HCT116 (cell line): ENCODE measurements around the gene USO1. TPM values are rescaled to one million over a fixed set of nuclear protein-coding genes. Genes with fewer than 3 reads are reported as not detected.

ENCODE experiments used
- ATAC-seq: fragments of 200-7000 bp; cut with Tn5 transposase; 2 replicates; pipeline ENCODE4 v1.9.1; 2020; ENCODE audit warnings: mild to moderate bottlenecking, moderate library complexity
- BruUV-seq: library from RNA; stranded (reverse); fragments of 400-500 nt; replicated peaks from 2 replicates; lab custom pipeline; 2021; lab: Mats Ljungman, UMichigan
- CTCF ChIA-PET: fragments of 300-600 bp; sonication (Branson Sonifier 250); formaldehyde crosslinking; loops from one replicate; lab custom pipeline; 2021; ENCODE audit warnings: antibody characterized with exemption; lab: Charles Lee
- POLR2A ChIA-PET: fragments of 300-600, 350-600 bp; sonication (Branson Sonifier 250); formaldehyde crosslinking; loops from one replicate; lab custom pipeline; 2021; ENCODE audit warnings: antibody characterized with exemption; lab: Charles Lee
- RAD21 ChIA-PET, 2 experiments: fragments of 300-600 bp; sonication (Branson Sonifier 250); formaldehyde crosslinking; loops; one replicate each; lab custom pipeline; 2023; ENCODE audit warnings: low total read pairs in 2 of 2; ENCODE audit not compliant: uncharacterized antibody in 2 of 2, unreplicated experiment in 2 of 2, low non-redundant PET in 1 of 2; lab: Charles Lee
- DNase-seq: peaks from one replicate; pipeline ENCODE4 v3.0.0-alpha.2; 2010; ENCODE audit warnings: low read depth, low spot score
- H2AFZ ChIP-seq: fragments of 200-600 bp; shearing (Covaris generic), sonication (generic); 2 replicates; pipeline ENCODE4 v1.6.1; 2017; ENCODE audit warnings: low read depth, mixed run types, mixed read lengths, antibody characterized with exemption, low read length; ENCODE audit not compliant: poor library complexity, severe bottlenecking
- H3K27ac ChIP-seq: 2 replicates; pipeline ENCODE4 v1.5.1; 2012; ENCODE audit warnings: low read depth, low read length
- H3K27me3 ChIP-seq: fragments of 200-600 bp; sonication (generic); 2 replicates; pipeline ENCODE4 v1.6.1; 2016; ENCODE audit warnings: mixed run types, low read length, mixed read lengths; ENCODE audit not compliant: insufficient read depth
- H3K36me3 ChIP-seq, 2 experiments: fragments of 200-500 bp in 1 of 2; fragments of 200-600 bp in 1 of 2; sonication (Bioruptor generic) in 1 of 2; sonication (generic) in 1 of 2; 2 replicates each; pipeline versions ENCODE4 v1.5.1 to v1.6.1; 2014 to 2016; ENCODE audit warnings: low read length in 2 of 2, inconsistent platforms in 1 of 2, mixed read lengths in 1 of 2, mixed run types in 1 of 2; ENCODE audit not compliant: insufficient read depth in 2 of 2, control insufficient read depth in 1 of 2
- H3K4me1 ChIP-seq, 2 experiments: fragments of 200-600 bp in 1 of 2; sonication (generic) in 1 of 2; 2 replicates each; pipeline versions ENCODE4 v1.5.1 to v1.6.1; 2012 to 2017; ENCODE audit warnings: low read length in 2 of 2, inconsistent platforms in 1 of 2, mild to moderate bottlenecking in 1 of 2, mixed read lengths in 1 of 2, mixed run types in 1 of 2, moderate library complexity in 1 of 2; ENCODE audit not compliant: insufficient read depth in 2 of 2, control insufficient read depth in 1 of 2
- H3K4me2 ChIP-seq: fragments of 200-600 bp; sonication (generic); 2 replicates; pipeline ENCODE4 v1.6.1; 2017; ENCODE audit warnings: mixed run types, low read length, mixed read lengths
- H3K4me3 ChIP-seq, 2 experiments: fragments of 200-600 bp in 1 of 2; sonication (generic) in 1 of 2; replicated peaks in 1 of 2; 2 replicates each; pipeline ENCODE4 v1.5.1; 2011 to 2016; ENCODE audit warnings: low read length in 2 of 2, control low read depth in 1 of 2, low read depth in 1 of 2, mild to moderate bottlenecking in 1 of 2, mixed read lengths in 1 of 2, mixed run types in 1 of 2
- H3K79me2 ChIP-seq: fragments of 200-600 bp; sonication (generic); 2 replicates; pipeline ENCODE4 v1.6.1; 2017; ENCODE audit warnings: mild to moderate bottlenecking, mixed run types, low read length, moderate library complexity, mixed read lengths; ENCODE audit not compliant: insufficient read depth
- H3K9ac ChIP-seq: fragments of 200-600 bp; sonication (generic); 2 replicates; pipeline ENCODE4 v1.6.1; 2016; ENCODE audit warnings: low read length, mixed read lengths
- H3K9me2 ChIP-seq: fragments of 200-600 bp; sonication (generic), shearing (Covaris generic); 2 replicates; pipeline ENCODE4 v1.6.1; 2017; ENCODE audit warnings: mixed run types, mild to moderate bottlenecking, moderate library complexity; ENCODE audit not compliant: insufficient read depth
- H3K9me3 ChIP-seq, 2 experiments: fragments of 200-500 bp in 1 of 2; fragments of 200-600 bp in 1 of 2; sonication (Bioruptor generic) in 1 of 2; sonication (generic) in 1 of 2; 2 replicates each; pipeline ENCODE4 v1.6.1; 2014 to 2017; ENCODE audit warnings: low read length in 2 of 2, mixed read lengths in 2 of 2, inconsistent platforms in 1 of 2, low read depth in 1 of 2, mild to moderate bottlenecking in 1 of 2, mixed run types in 1 of 2, moderate library complexity in 1 of 2; ENCODE audit not compliant: control insufficient read depth in 1 of 2, insufficient read depth in 1 of 2
- H4K20me1 ChIP-seq: fragments of 200-600 bp; sonication (generic), shearing (Covaris generic); 2 replicates; pipeline ENCODE4 v1.6.1; 2017; ENCODE audit warnings: mixed run types, mild to moderate bottlenecking, moderate library complexity; ENCODE audit not compliant: insufficient read depth
- CEBPB ChIP-seq: IDR thresholded peaks from 2 replicates; pipeline ENCODE4 v1.6.1; 2012; ENCODE audit warnings: low read depth
- EGR1 ChIP-seq: IDR thresholded peaks from 2 replicates; pipeline ENCODE4 v1.6.1; 2012; ENCODE audit warnings: low read depth
- ELF1 ChIP-seq: IDR thresholded peaks from 2 replicates; pipeline ENCODE4 v1.6.1; 2012; ENCODE audit warnings: low read depth, borderline replicate concordance
- EZH2 ChIP-seq: fragments of 200-600 bp; sonication (generic); IDR thresholded peaks from 2 replicates; pipeline ENCODE4 v1.6.1; 2017; ENCODE audit warnings: antibody characterized with exemption, mixed run types
- EZH2phosphoT487 ChIP-seq: fragments of 200-600 bp; IDR thresholded peaks from 2 replicates; pipeline ENCODE4 v1.6.1; 2018; ENCODE audit warnings: antibody characterized with exemption, borderline replicate concordance
- FOSL1 ChIP-seq: IDR thresholded peaks from 2 replicates; pipeline ENCODE4 v1.6.1; 2012; ENCODE audit warnings: low read depth
- POLR2A ChIP-seq: IDR thresholded peaks from 2 replicates; pipeline ENCODE4 v1.7.0; 2011; ENCODE audit warnings: borderline replicate concordance; ENCODE audit not compliant: insufficient read depth, insufficient read length; ENCODE audit errors: extremely low read depth
- SP1 ChIP-seq: IDR thresholded peaks from 2 replicates; pipeline ENCODE4 v1.6.1; 2012; ENCODE audit warnings: low read depth
- SRF ChIP-seq: IDR thresholded peaks from 2 replicates; pipeline ENCODE4 v1.6.1; 2012; ENCODE audit warnings: low read depth
- ZNF274 ChIP-seq: fragments of 200-500 bp; sonication (Bioruptor generic); IDR thresholded peaks from 2 replicates; pipeline ENCODE4 v1.6.1; 2014; ENCODE audit warnings: mild to moderate bottlenecking, low read depth, low read length, inconsistent platforms
- intact Hi-C: fragments of 100-400 bp; cut with micrococcal nuclease; formaldehyde crosslinking; loops from 2 replicates; pipeline ENCODE4 v1.10.0; 2022
- total RNA-seq: library from RNA; stranded (reverse); gene quantifications from one replicate; pipeline ENCODE4 v1.2.1, GENCODE V29; 2021; ENCODE audit not compliant: unreplicated experiment
- TF ChIP-seq, protein P1 (sequence below): IDR thresholded peaks from 2 replicates; pipeline ENCODE4 v1.6.1; 2012
- TF ChIP-seq, protein P2 (sequence below), 3 experiments: fragments of 200-600 bp in 1 of 3; sonication (generic) in 1 of 3; IDR thresholded peaks in 2 of 3; conservative IDR thresholded peaks in 1 of 3; 2 replicates each; pipeline ENCODE4 v1.5.1; 2012 to 2017; ENCODE audit warnings: low read depth in 2 of 3, low read length in 2 of 3, antibody characterized with exemption in 1 of 3, borderline replicate concordance in 1 of 3, control low read depth in 1 of 3, mild to moderate bottlenecking in 1 of 3, mixed read lengths in 1 of 3, mixed run types in 1 of 3, moderate library complexity in 1 of 3; ENCODE audit not compliant: insufficient read depth in 1 of 3
- TF ChIP-seq, protein P3 (sequence below): IDR thresholded peaks from 2 replicates; pipeline ENCODE4 v1.6.1; 2012

Gene USO1
- total RNA-seq, 1 experiment from 2014 or later: 72.7 TPM

DNA sequence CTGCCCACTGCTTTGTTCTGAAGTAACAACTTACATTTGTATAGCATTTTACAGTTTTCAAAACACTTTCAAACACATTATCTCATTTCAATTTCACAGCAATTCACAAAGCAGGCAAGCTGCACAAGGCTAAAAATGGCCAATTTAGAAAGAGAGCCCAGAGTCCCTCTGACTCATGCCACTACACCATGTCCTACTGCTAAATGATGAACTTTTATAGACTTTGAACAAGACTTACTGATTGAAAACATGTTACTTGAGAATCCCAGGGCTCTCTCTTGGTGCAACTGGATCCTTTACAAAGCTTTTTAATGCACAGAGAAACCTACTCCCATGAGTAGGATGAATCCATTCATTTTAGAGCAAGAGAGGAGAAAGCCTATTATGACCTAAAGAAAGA is 45.4 kb upstream of the USO1 start:
- no TSS peak for BruUV-seq
- H3K4me3 ChIP-seq: no peak overlapping the region
- intact Hi-C loops: no loop called here
- no peaks in the 10 kb centered on the region for H3K27me3 ChIP-seq
- no peak overlapping the region for H3K27ac ChIP-seq
- H3K9me3 ChIP-seq: no peaks in the 10 kb centered on the region
- TF ChIP-seq EZH2 (no peak), EZH2phosphoT487 (no peak), FOSL1 (no peak), SP1 (no peak), CEBPB (no peak), EGR1 (no peak), ELF1 (no peak), ZNF274 (no peak), POLR2A (no peak), SRF (no peak)
- TF ChIP-seq, protein P1, sequence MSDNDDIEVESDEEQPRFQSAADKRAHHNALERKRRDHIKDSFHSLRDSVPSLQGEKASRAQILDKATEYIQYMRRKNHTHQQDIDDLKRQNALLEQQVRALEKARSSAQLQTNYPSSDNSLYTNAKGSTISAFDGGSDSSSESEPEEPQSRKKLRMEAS: no peak
- TF ChIP-seq, protein P2, sequence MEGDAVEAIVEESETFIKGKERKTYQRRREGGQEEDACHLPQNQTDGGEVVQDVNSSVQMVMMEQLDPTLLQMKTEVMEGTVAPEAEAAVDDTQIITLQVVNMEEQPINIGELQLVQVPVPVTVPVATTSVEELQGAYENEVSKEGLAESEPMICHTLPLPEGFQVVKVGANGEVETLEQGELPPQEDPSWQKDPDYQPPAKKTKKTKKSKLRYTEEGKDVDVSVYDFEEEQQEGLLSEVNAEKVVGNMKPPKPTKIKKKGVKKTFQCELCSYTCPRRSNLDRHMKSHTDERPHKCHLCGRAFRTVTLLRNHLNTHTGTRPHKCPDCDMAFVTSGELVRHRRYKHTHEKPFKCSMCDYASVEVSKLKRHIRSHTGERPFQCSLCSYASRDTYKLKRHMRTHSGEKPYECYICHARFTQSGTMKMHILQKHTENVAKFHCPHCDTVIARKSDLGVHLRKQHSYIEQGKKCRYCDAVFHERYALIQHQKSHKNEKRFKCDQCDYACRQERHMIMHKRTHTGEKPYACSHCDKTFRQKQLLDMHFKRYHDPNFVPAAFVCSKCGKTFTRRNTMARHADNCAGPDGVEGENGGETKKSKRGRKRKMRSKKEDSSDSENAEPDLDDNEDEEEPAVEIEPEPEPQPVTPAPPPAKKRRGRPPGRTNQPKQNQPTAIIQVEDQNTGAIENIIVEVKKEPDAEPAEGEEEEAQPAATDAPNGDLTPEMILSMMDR (IDR thresholded peaks at IDR 0.05 in 2 of 3, conservative IDR thresholded peaks at IDR 0.05 in 1 of 3; ENCODE audit: borderline replicate concordance in 1 of 3, insufficient read depth in 1 of 3, low read depth in 2 of 3, low read length in 2 of 3): no peak
- TF ChIP-seq, protein P3, sequence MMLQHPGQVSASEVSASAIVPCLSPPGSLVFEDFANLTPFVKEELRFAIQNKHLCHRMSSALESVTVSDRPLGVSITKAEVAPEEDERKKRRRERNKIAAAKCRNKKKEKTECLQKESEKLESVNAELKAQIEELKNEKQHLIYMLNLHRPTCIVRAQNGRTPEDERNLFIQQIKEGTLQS: no peak
- H4K20me1 ChIP-seq: no peaks in the 10 kb centered on the region
- RAD21 ChIA-PET: no interaction called here
- POLR2A ChIA-PET: no interaction called here
- no peak overlapping the region for H3K9ac ChIP-seq
- no peaks in the 10 kb centered on the region for H3K36me3 ChIP-seq
- peaks cover 4% of the 10 kb centered on the region for H3K79me2 ChIP-seq
- no peak overlapping the region for H3K4me2 ChIP-seq
- no peak for DNase-seq
- H2AFZ ChIP-seq: no peak overlapping the region
- H3K4me1 ChIP-seq: peaks cover 4 to 5% of the 10 kb centered on the region in 2 experiments; a peak in 3 of 4 replicates
- CTCF ChIA-PET: no interaction called here
- no peak for ATAC-seq
- H3K9me2 ChIP-seq: no peaks in the 10 kb centered on the region
